NCI-H146 treated with DMSO at 0.1 percent for 48 hours (cell line): ENCODE measurements around the gene SEBOX.

Experiments used
- DNase-seq: peaks from one replicate; lab custom pipeline; 2025; ENCODE audit not compliant: unreplicated experiment; lab: John Stamatoyannopoulos, UW

SEBOX gene

GRCh38 chr17:28369684-28370034 is 4.7 kb upstream of the SEBOX start:
- no peak for DNase-seq

- DNase-seq: no peak
These were observed 4.1 kb upstream of the SEBOX start for GRCh38 chr17:28368915-28369683.

GRCh38 chr17:28368306-28368831 is 3.4 kb upstream of the SEBOX start:
- DNase-seq: no peak

- DNase-seq: no peak
These were observed 2.8 kb upstream of the SEBOX start for GRCh38 chr17:28367641-28368305.

GRCh38 chr17:28366605-28367004 is 1.6 kb upstream of the SEBOX start:
- no peak for DNase-seq

- no peak for DNase-seq
These were observed 488 bp upstream of the SEBOX start for GRCh38 chr17:28365487-28365886.

- no peak for DNase-seq
These were observed 986 bp downstream of the SEBOX start for GRCh38 chr17:28363776-28364650.

- no peak for DNase-seq
These were observed 1.8 kb downstream of the SEBOX start for GRCh38 chr17:28363186-28363585.

GRCh38 chr17:28357901-28358197 is 7.2 kb downstream of the SEBOX start:
- DNase-seq: no peak

GRCh38 chr17:28357061-28357900 is 7.7 kb downstream of the SEBOX start, which contains the start of gene POLDIP2:
TSS of gene POLDIP2 (minus strand) at chr17:28357527. CDS start at chr17:28357448, 79 bp downstream.
- peak; percentile 73 for DNase-seq

GRCh38 chr17:28350271-28350670 is 14.7 kb downstream of the SEBOX start:
- DNase-seq: no peak

- no peak for DNase-seq
These were observed 16.0 kb downstream of the SEBOX start for GRCh38 chr17:28348979-28349378.

- DNase-seq: no peak
These were observed 17.6 kb downstream of the SEBOX start for GRCh38 chr17:28347261-28347891.

GRCh38 chr17:28346746-28347246 is 18.2 kb downstream of the SEBOX start:
- no peak for DNase-seq

GRCh38 chr17:28346199-28346580 is 18.8 kb downstream of the SEBOX start:
- DNase-seq: no peak

- DNase-seq: no peak
These were observed 19.4 kb downstream of the SEBOX start for GRCh38 chr17:28345419-28346198.

- DNase-seq: no peak
These were observed 20.5 kb downstream of the SEBOX start for GRCh38 chr17:28344435-28344901.

GRCh38 chr17:28344011-28344410 is 21.0 kb downstream of the SEBOX start:
- no peak for DNase-seq

- DNase-seq: no peak
These were observed 21.5 kb downstream of the SEBOX start for GRCh38 chr17:28343491-28343932.
